ENCODE results near the gene PLG.
A peak's percentile ranks its signal among the peaks of the same experiment; 100 is the strongest.
"Not testable (repeated sequence)": the region's sequence is repeated elsewhere in the genome, so short reads cannot be mapped to it uniquely, and the experiment has no call there.

The PLG gene

GRCh38 chr6:160781298-160781697 lies 79.3 kb downstream of the PLG start:
- H3K27me3 Mint-ChIP-seq (ENCODE audit: low read depth), result no peaks in the 10 kb centered on the region
- no peak overlapping the region for H3K4me3 Mint-ChIP-seq
- H3K9me3 Mint-ChIP-seq, result peaks cover 2% of the 10 kb centered on the region
- TF ChIP-seq CTCF (IDR thresholded peaks at IDR 0.05; ENCODE audit: unreplicated experiment in 3 of 3), result no peak
- H3K4me1 Mint-ChIP-seq, result no peaks in the 10 kb centered on the region
- H3K27ac Mint-ChIP-seq, result no peak overlapping the region
- H3K36me3 Mint-ChIP-seq (ENCODE audit: low read depth), result no peaks in the 10 kb centered on the region

GRCh38 chr6:160782228-160782627 lies 80.2 kb downstream of the PLG start:
- no peaks in the 10 kb centered on the region for H3K27me3 Mint-ChIP-seq (ENCODE audit: low read depth)
- H3K9me3 Mint-ChIP-seq, result peaks cover 2% of the 10 kb centered on the region
- no peak overlapping the region for H3K27ac Mint-ChIP-seq
- H3K4me1 Mint-ChIP-seq, result no peaks in the 10 kb centered on the region
- no peak for TF ChIP-seq CTCF (IDR thresholded peaks at IDR 0.05; ENCODE audit: unreplicated experiment in 3 of 3)
- no peak overlapping the region for H3K4me3 Mint-ChIP-seq
- no peaks in the 10 kb centered on the region for H3K36me3 Mint-ChIP-seq (ENCODE audit: low read depth)

GRCh38 chr6:160783741-160784140 lies 81.7 kb downstream of the PLG start:
- no peak for TF ChIP-seq CTCF (IDR thresholded peaks at IDR 0.05; ENCODE audit: unreplicated experiment in 3 of 3)
- Mint-ChIP-seq H3K27me3 (ENCODE audit: low read depth) (no peaks in the 10 kb centered on the region), H3K4me1 (no peaks in the 10 kb centered on the region), H3K9me3 (peaks cover 2% of the 10 kb centered on the region), H3K36me3 (ENCODE audit: low read depth) (no peaks in the 10 kb centered on the region), H3K4me3 (no peak overlapping the region), H3K27ac (no peak overlapping the region)

- H3K27ac Mint-ChIP-seq, result peak overlapping the region in 1 of 3 experiments; percentile 51
- not testable (repeated sequence) for H3K27me3 Mint-ChIP-seq (ENCODE audit: low read depth); H3K9me3 Mint-ChIP-seq; H3K36me3 Mint-ChIP-seq (ENCODE audit: low read depth); H3K4me3 Mint-ChIP-seq
- peaks cover 17% of the 10 kb centered on the region for H3K4me1 Mint-ChIP-seq
These were observed 86.1 kb downstream of the PLG start for GRCh38 chr6:160788126-160788525.

- no peak for TF ChIP-seq CTCF (IDR thresholded peaks at IDR 0.05; ENCODE audit: unreplicated experiment in 3 of 3)
- no peaks in the 10 kb centered on the region for H3K9me3 Mint-ChIP-seq
- H3K27ac Mint-ChIP-seq, result peak overlapping the region in 1 of 3 experiments; percentile 51
These were observed 86.8 kb downstream of the PLG start for GRCh38 chr6:160788806-160789205.

GRCh38 chr6:160789263-160790027 lies 87.4 kb downstream of the PLG start:
- no peak overlapping the region for H3K4me3 Mint-ChIP-seq
- TF ChIP-seq CTCF (IDR thresholded peaks at IDR 0.05; ENCODE audit: unreplicated experiment in 3 of 3), result no peak
- H3K27me3 Mint-ChIP-seq (ENCODE audit: low read depth), result no peaks in the 10 kb centered on the region
- peaks cover 24% of the 10 kb centered on the region for H3K4me1 Mint-ChIP-seq
- H3K36me3 Mint-ChIP-seq (ENCODE audit: low read depth), result no peaks in the 10 kb centered on the region
- no peaks in the 10 kb centered on the region for H3K9me3 Mint-ChIP-seq
- peak overlapping the region in 1 of 3 experiments; percentile 85 for H3K27ac Mint-ChIP-seq

More at GRCh38 chr6:160788806-160789205, 86.8 kb downstream of the PLG start:
- Mint-ChIP-seq H3K4me3 (no peak overlapping the region), H3K4me1 (peaks cover 23% of the 10 kb centered on the region), H3K36me3 (ENCODE audit: low read depth) (no peaks in the 10 kb centered on the region), H3K27me3 (ENCODE audit: low read depth) (no peaks in the 10 kb centered on the region)
